ENCODE data around the gene INO80B.

DNA sequence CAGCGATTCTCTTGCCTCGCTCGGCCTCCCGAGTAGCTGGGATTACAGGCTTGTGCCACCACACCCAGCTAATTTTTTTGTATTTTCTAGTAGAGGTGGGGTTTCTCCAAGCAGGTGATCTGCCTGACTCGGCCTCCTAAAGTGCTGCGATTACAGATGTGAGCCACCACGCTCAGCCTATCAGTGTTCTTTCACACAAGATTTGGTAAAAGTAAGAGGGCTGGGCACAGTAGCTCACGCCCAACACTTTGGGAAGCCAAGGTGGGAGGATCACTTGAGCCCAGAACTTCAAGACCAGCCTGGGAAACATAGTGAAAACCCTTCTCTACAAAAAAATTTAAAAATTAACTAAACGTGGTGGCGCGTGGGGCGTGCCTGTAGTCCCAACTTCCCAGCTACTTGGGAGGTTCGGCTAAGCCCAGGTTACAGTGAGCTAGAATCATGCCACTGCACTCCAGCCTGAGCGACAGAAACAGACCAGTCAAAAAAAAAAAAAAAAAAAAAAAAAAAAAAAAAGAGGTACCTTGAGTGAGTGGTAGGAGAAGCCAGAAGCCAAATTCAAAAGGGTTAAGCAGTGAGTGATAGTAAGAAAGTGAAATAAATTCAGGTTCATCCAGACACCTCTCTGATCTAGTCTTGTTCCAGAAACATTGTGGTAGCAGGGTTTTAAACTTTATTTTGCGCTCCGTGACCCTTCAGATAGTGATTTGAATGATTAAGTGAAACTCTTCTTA lies 16.6 kb downstream of the INO80B start:
- TF ChIP-seq, protein P1, sequence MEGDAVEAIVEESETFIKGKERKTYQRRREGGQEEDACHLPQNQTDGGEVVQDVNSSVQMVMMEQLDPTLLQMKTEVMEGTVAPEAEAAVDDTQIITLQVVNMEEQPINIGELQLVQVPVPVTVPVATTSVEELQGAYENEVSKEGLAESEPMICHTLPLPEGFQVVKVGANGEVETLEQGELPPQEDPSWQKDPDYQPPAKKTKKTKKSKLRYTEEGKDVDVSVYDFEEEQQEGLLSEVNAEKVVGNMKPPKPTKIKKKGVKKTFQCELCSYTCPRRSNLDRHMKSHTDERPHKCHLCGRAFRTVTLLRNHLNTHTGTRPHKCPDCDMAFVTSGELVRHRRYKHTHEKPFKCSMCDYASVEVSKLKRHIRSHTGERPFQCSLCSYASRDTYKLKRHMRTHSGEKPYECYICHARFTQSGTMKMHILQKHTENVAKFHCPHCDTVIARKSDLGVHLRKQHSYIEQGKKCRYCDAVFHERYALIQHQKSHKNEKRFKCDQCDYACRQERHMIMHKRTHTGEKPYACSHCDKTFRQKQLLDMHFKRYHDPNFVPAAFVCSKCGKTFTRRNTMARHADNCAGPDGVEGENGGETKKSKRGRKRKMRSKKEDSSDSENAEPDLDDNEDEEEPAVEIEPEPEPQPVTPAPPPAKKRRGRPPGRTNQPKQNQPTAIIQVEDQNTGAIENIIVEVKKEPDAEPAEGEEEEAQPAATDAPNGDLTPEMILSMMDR (IDR thresholded peaks at IDR 0.05): no peak
- TF ChIP-seq POLR2A (IDR thresholded peaks at IDR 0.05): no peak
